Ammon's horn (tissue), 1 donor: ENCODE results near the gene TNFAIP8.
A peak's percentile ranks its signal among the peaks of the same experiment; 100 is the strongest.

Source experiments
- DNase-seq: peaks from one replicate; pipeline ENCODE4 v3.0.0-alpha.2; 2016; ENCODE audit warnings: low spot score

Gene TNFAIP8

GRCh38 chr5:119355685-119356611, at the start of gene TNFAIP8:
TNFAIP8 (plus strand) TSS chr5:119356019; CDS start chr5:119356091, 72 bp downstream.
- peak; percentile 30 for DNase-seq

DNA sequence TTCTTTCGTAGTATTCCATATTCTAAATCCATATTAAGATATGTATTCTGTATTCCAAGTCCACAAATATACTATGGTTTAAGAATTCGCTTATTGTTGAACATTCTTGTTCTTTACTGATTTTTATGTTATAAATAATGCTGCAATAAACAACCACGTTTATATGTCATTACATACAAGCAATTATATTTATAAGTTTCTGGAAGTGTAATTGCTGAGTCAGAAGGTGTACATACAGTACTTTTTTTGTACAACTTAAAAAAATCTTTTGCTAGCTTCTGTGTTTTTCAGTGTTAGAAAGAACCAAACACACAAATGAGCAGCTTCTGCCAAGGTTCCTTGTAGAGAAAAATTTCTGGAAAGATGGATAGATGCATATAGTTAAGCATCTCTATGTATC, 48.6 kb upstream of the TNFAIP8 start:
- DNase-seq, result no peak

- DNase-seq, result no peak
Observed at GRCh38 chr5:119309326-119309725, 46.5 kb upstream of the TNFAIP8 start.

- DNase-seq, result no peak
Observed at GRCh38 chr5:119311688-119312087, 44.1 kb upstream of the TNFAIP8 start.

- DNase-seq, result no peak
Observed at GRCh38 chr5:119312403-119312802, 43.4 kb upstream of the TNFAIP8 start.

DNA sequence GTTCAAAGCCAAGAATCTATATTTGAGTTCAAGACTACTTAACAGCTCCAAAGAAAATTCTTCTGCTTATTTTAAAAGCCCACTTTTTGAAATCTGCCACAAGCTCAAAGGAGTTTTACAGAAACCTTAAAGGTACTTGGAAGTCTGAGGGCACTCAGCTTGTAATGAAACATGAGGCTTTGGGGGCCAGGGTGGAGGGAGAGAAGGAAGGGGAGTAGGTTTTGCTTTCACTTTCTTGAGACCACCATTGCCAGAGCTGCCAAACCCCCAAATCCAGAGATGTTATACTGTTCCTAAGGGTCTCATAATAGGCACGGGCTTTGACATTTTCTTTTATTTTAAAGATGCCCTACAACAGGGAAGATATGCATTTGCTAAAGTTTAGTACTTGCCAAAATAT, 42.6 kb upstream of the TNFAIP8 start:
- DNase-seq, result no peak

- no peak for DNase-seq
Observed at GRCh38 chr5:119313658-119314605, 41.9 kb upstream of the TNFAIP8 start.

GRCh38 chr5:119315516-119315949, 40.3 kb upstream of the TNFAIP8 start:
- peak; percentile 20 for DNase-seq

DNA sequence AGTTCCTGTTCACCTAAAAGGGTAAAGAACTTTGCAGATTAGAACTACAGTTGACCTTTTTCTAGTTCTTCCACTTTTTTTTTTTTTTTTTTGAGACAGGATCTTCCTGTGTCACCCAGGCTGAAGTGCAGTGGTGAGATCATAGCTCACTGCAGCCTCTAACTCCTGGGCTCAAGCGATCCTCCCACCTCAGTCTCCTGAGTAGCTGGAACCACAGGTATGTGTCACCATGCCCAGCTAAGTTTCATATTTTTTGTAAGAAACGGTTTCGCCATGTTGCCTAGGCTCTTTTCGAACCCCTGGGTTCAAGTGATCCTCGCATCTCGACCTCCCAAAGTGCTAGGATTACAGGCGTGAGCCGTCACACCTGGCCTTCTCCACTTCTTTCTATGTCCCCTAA, 39.7 kb upstream of the TNFAIP8 start:
- no peak for DNase-seq

DNA sequence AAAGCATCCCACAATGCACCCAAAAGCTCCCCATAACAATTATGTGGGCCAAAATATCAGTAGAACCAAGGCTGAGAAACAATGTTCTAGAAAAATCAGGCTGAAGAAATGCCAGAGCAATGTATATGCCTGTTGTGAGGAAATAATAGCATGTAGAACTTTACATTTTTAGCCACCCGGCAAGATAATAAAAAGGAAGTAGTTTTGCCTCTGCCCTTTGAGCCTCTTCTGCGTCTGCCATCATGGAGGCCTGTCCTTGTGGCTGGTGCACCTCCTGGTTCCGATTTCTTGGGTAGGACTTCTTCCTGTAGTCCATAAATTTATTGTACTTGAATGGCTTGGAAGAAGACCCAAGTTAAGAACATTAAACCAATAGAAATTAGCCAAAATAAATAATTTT, 38.9 kb upstream of the TNFAIP8 start:
- DNase-seq, result no peak

DNA sequence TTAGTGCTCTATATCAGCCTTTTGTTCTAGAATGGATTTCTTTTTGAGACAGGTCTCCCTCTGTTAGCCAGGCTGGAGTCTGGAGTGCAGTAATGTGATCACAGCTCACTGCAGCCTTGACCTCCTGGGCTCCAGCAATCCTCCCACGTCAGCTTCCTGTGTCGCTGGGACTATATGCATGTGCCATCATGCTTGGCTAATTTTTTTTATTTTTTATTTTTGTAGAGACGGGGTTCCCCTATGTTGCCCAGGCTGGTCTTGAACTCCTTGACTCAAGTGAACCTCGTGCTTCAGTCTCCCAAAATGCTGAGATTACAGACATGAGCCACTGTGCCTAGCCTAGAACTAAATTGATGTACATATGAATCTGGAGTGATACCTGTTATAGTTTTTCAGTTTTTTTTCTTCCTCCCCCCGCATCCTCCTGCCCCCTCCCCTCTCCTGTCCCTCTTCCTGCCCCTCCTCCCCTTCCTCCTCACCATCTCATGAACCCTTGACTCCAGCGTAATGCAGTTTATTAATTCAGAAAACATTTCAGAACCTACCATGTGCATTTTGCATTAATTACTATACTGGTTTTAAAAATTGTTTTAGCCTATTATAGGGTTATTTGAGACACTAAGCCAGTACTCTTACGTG, 37.4 kb upstream of the TNFAIP8 start:
- no peak for DNase-seq

DNA sequence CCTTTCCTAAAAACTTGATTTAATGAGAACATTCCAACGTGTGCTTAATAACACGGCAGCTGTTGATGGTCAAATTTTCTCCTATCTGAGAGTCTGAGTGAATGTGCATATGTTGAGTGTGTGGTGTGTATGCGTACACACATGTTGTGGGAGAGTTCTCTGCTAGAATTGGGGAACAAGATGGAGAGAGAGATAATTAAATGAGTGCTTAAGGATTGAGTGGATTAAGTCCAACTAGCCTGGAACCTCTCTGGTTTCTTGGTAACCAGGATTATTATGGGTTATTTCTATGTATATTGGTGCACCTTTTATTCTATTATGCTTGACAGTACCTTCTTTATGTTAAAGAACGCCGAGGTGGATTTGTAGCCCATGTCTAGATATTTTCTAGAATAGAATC, 36.4 kb upstream of the TNFAIP8 start:
- no peak for DNase-seq

- no peak for DNase-seq
Observed at GRCh38 chr5:119319890-119320289, 35.9 kb upstream of the TNFAIP8 start.

- no peak for DNase-seq
Observed at GRCh38 chr5:119321569-119322311, 34.1 kb upstream of the TNFAIP8 start.

- no peak for DNase-seq
Observed at GRCh38 chr5:119322312-119322947, 33.4 kb upstream of the TNFAIP8 start.

GRCh38 chr5:119322948-119323537, 32.8 kb upstream of the TNFAIP8 start:
- no peak for DNase-seq

GRCh38 chr5:119323601-119324000, 32.2 kb upstream of the TNFAIP8 start:
- DNase-seq, result peak; percentile 23

DNA sequence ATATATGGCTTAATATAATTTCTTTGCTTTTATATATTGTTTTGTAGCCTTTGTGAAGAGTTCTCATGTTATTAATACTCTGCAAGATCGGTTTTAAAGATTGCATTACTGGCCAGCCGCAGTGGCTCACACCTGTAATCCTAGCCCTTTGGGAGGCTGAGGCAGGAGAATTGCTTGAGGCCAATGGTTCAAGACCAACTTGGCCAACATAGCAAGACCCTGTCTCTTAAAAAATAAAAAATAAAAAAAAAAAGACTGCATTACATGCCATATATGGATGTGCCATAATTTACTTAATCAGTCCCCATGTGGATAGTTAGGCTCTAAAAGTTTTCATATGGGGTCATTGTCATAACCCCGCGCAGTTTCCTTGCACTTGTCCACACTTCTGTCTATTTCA, 31.0 kb upstream of the TNFAIP8 start:
- no peak for DNase-seq

GRCh38 chr5:119327018-119327417, 28.8 kb upstream of the TNFAIP8 start:
- DNase-seq, result peak; percentile 63
